GM18508 (cell line): ENCODE measurements around the gene LKAAEAR1.

Experiments
- ATAC-seq: cut with Tn5 transposase; IDR thresholded peaks from one replicate; pipeline ENCODE4 v1.9.1; 2021; ENCODE audit warnings: moderate number of reproducible peaks; ENCODE audit not compliant: insufficient read depth, unreplicated experiment

LKAAEAR1 gene

GRCh38 chr20:64080813-64081623 lies 3.2 kb downstream of the LKAAEAR1 start:
- no peak for ATAC-seq

DNA sequence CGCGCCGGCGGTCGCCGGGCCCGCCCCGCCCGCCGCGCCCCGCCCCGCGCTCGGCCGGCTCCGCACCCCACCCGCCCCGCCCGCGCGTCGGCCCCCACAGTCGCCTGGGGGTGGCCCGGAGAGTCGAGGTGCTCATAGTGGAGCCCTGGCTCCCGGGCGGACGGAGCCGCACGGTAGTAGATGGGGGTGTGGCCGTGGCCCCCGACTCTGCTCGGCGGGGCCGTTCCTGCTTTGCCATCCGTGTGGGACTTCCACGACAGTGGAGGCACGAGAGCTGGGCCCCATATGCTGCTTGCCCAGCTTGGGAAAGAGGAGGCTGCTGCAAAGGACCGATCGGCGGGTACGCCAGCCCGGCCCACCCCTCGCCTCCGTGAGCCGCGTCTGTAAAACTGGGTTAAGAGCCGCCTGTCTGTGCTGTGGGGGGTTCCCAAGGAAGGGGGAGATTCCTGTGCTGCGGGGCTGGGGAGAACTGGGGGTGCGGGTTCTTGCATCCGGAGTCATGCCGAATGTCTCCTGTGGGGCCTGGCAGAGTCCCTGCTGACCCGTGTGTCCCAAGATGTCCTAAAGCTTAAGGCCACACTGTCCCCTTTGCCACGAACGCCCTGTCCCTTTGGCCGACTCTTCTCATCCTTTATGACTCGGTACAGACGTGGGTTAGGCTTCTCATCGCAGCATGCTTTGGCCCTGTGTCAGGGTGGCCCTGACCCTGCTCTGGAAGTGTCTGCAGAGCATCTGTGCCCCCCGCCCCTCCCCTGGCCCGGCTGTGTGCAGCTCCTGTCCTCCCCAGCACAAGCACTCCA lies 4.0 kb downstream of the LKAAEAR1 start, which contains the start of gene OPRL1:
TSS of gene OPRL1 (plus strand) at position 70 of the 800 bp plus-strand sequence. CDS start 12,639 bp downstream, outside the sequence.
- ATAC-seq: no peak

- no peak for ATAC-seq
Observed at GRCh38 chr20:64079273-64080012, 4.8 kb downstream of the LKAAEAR1 start, which contains the start of gene RGS19. TSS of gene RGS19 (minus strand) at chr20:64079518. CDS start at chr20:64076886, 2,632 bp downstream.

GRCh38 chr20:64078934-64079272 lies 5.3 kb downstream of the LKAAEAR1 start:
- ATAC-seq: no peak

DNA sequence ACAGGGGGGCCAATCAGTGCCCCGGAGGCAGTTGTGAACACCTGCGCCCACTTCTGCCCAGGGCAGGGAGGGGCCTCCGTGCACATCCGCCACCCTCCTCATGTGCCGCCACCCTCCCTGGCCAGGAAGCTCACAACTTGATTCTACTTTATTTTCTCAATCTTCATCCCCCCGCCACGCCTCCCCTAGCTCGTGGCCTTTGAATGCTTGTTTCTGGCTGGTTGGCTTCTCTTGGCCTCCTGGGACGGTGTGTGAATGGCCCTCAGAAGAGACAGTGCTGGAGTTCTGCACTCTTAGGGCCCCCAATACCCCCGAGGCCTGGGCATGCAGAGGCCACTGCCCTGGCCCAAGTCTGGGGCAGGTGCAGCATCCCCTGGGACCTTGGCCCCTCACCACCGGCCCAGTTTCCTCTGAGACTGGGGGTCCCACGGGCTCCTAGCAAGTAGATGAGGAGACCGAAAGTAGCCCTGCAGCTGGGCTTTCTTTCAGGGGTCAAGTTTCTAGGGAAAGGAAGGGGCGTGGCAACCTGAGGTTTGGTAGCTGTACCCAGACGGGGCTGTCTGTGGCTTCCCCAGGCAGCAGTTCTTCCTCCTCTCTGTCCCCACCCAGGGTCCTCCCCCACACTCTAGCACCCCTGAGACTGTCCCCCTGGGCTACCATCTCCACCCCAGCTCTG lies 6.2 kb downstream of the LKAAEAR1 start:
- ATAC-seq: no peak

DNA sequence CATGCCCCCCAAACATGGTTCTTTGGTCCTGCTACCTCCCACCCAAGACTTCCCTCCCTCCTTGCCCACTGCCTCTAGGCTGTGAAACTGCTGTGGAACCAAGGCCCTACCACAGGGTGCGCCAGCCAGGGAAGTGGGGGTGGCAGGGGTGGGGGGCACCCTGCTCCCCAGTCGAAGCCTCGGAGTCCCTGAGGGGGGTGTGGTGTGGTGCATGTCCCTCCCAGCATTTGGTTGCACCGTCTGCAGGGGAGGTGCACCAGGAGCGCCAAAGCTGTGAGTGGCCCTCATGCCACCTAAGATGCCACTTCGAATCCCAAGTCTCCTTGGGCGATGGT lies 6.7 kb downstream of the LKAAEAR1 start:
- ATAC-seq: no peak

- no peak for ATAC-seq
Observed at GRCh38 chr20:64077094-64077493, 7.1 kb downstream of the LKAAEAR1 start.

- ATAC-seq: no peak
Observed at GRCh38 chr20:64076061-64076997, 7.9 kb downstream of the LKAAEAR1 start.

DNA sequence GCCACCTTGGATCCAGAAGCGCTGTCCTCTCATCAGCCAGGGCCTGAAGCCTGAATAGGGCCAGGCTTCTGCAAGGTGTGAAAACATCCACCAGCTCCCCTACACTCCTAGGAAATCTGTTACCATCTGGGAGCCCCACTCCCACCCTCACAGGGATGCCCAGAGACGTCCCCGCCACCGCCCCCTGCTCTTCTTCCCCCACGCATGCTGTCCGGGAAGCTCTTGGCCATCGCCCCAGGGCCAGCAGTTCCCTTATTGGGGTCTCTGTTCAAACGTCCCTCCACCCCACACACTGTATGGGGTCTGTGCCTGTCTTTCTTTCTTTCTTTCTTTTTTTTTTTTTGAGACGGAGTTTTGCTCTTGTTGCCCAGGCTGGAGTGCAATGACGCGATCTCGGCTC lies 8.6 kb downstream of the LKAAEAR1 start:
- ATAC-seq: no peak

DNA sequence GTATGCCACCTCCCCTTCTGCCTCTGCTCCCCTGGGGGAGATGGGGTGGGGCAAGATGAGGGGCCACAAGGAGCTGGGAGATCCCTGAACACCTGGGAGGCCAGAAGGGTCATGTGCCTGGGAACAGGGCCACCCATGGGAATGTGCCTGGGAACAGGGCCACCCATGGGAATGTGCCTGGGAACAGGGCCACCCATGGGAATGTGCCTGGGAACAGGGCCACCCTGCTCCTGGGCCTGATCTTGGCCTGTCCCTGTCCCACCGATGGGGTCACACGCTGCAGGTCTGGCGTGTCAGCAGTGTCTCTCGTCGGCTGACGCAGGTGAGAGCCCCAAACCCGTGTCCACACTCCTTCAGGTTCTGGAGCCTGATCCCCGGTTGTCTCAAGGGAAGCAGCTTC lies 9.2 kb downstream of the LKAAEAR1 start:
- ATAC-seq: no peak

GRCh38 chr20:64074184-64074789 lies 9.9 kb downstream of the LKAAEAR1 start:
- no peak for ATAC-seq

DNA sequence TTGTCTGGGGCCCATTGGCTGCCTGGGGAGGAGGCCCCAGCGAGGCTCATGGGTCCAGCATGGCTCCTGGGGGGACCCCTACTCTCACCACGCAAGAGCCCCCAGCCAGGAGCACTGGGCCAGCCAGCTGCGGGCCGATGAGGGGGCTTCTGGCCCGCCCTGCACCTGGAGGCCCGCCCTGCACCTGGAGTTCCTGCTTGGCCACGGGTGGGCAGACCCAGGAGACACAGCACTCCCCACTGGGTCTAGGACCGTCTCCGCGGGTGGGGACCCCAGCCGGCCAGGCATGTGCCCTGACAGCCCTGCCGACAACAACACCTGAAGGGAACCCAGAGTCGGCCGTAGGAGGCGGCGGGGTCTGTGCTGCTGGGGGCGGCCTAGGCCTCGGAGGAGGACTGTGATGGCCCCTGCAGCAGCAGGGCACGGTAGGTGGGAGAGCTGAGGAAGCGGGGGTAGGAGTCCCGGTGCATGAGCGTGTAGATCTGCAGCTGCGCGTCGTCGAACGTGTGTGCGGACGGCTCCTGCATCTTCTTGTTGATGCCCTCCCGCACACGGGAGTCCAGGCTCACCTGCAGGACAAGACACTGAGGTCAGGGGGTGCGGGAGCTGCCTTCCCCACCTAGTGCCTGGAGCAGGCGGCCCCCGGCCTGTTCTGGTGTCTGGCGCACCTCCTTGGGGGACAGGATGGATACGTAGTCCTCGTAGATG lies 10.6 kb downstream of the LKAAEAR1 start:
- ATAC-seq: no peak

DNA sequence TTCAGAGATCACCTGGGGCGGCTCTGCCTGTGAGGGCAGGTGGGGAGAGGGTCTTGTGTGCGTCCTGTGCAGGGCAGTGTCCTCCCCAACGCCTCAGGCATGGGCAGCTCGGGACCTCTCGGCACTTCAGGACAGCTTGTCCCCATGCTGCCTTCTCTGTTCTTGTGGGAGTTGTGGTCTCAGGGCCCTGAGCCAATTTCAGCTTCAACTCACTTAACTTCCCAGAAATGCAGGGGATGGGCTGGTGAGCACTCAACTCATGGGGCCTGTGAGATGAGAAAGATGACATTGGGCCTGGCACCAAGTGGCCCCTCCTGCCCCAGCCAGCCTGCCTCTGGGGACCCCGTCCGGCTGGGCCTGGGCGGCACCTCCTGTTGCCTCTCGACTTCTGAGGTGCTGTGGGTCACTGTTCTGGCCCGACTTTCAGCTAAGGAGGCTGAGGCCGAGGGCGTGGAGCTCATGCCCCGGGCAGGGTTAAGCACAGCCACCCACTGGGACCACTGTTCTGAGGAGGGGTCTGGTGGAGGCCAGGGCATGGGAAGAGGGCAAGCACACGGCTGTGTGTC lies 11.6 kb downstream of the LKAAEAR1 start:
- no peak for ATAC-seq

GRCh38 chr20:64071341-64072332 lies 12.6 kb downstream of the LKAAEAR1 start:
- ATAC-seq: no peak

DNA sequence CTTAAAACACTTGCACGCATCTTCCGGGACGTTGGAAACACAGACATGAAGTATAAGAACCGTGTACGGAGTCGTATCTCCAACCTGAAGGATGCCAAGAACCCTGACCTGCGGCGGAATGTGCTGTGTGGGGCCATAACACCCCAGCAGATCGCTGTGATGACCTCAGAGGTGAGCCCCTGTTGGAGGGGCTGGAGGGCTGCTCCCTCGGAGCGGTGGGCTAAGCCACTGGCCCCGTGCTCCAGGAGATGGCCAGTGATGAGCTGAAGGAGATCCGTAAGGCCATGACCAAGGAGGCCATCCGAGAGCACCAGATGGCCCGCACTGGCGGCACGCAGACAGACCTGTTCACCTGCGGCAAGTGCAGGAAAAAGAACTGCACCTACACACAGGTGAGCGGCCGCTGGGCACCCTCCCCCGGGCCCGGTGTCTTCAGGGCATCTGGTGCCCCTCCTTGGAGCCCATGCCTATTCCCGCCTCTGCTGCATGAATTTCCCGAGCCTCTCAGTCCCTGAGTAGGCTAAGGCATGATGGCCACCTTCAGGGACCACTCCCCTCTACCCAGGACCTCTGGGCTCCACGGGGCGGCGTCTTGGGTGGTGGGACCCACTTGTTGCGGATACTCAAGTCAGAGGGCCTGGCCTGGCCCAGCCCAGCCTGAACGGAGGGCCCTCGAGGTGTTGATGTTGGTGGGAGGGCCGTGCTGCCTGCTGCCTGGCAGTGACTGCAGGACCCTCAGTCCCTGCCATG lies 13.8 kb downstream of the LKAAEAR1 start:
- no peak for ATAC-seq

DNA sequence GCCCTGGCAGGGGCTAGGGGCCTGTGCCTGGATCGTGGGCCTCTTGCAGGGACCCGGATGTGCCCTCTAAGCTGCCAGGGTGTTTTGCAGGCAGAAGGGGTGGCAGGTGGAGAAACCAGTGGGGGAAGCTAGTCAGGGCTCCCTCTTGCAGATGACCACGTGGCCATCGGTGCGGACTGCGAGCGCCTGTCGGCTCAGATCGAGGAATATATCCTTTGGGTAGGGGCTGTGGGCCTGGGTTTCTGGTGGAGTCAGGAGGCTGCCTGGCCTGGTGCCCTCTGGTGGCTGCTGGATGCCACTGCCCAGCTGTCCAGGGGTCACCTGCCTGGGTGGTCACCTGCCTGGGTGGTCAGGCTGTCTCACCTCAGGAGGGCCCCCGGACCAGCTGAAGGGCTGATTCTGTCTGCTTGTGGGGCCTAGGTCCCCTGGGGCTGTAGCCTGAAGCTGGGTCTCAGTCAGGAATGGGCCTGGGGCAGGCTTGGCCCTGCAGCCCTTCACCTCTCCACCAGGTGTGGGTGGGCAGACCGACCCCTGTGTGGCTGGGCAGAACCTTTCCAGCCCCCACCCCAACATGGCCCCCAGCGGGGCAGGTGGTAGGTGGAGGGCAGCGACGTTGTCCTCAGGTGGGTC lies 14.5 kb downstream of the LKAAEAR1 start:
- ATAC-seq: no peak
